Ramos (cell line): ENCODE data around the gene RASGEF1C.

ENCODE experiments used
- in situ Hi-C: fragments of 300-500 bp; cut with MboI; formaldehyde crosslinking; loops from one replicate; pipeline ENCODE4 v1.14.3; 2022; ENCODE audit warnings: low sequenced_read_pairs; ENCODE audit not compliant: unreplicated experiment

RASGEF1C gene

GRCh38 chr5:180111273-180112002 lies 97.6 kb downstream of the RASGEF1C start:
- in situ Hi-C loops = no loop called here

DNA sequence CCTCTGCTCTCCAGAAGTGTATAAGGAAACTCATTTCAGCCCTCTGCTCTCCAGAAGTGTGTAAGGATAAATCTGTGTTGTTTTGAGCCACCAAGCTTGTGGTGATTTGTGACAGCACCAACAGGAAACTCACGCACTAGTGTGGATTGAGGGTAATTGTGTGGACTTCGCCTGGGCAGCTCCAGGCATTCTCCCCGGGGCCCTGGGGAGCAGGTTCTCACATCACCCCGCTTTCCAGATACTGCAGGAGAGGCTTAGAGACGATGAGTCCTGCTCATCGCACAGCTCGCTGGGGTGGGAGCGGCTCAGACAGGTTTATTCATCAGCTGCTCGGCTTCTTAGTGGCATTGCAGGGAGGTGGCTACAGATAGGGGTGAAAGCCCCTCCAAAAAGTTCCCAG lies 99.1 kb downstream of the RASGEF1C start:
- in situ Hi-C loops = no loop called here

DNA sequence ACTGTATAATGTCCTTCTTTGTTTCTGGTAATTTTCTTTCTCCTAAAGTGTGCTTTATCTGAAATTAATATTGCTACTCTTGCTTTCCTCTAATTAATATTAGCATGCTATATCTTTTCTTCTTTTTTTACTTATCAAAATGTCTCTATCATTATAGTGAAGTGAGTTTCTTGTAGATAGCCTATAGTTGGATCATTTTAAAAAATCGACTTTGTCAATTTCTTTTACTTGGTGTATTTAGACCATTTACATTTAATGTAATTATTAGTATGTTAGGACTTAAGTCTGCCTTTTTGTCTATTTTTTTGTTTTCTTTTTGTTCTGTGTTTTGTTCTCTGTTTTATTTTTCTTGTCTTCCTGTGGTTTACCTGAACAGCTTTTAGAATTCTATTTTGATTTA lies 102.0 kb downstream of the RASGEF1C start:
- in situ Hi-C loops = no loop called here

DNA sequence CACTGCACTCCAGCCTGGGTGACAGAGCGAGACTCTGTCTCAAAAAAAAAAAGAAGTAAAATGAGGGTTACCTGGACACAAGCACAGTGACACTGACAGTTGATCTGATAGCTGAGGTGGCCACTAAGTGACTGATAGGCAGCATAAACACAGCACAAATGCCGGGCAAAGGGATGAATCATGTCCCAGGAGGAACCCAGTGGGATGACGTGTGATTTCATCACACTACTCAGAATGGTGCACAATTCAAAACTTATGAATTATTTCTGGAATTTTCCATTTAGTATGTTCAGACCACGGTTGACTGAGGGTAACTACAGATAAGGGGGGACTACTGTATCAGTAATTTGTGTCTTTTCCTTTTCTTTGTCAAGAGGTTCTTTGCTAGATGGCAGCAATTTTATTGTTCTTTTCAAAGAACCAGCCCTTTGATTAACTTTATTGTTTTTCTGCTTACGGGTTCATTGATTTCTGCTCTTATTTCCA lies 103.1 kb downstream of the RASGEF1C start:
- in situ Hi-C loops = no loop called here

DNA sequence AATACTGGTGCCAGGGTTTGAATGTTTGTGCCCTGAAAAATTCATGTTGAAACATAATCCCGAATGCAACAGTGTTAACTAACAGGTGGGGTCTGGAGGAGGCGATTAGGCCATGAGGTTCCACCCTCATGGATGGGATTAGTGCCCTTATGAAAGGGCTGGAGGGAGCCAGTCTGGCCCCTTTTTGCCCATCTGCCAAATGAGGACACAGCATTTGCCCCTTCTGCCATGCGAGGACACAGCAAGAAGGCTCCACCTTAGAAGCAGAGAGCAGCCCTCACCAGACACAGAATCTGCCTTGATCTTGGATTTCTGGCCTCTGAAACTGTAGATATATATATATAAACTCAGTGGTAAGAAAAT lies 104.9 kb downstream of the RASGEF1C start:
- in situ Hi-C loops = no loop called here

DNA sequence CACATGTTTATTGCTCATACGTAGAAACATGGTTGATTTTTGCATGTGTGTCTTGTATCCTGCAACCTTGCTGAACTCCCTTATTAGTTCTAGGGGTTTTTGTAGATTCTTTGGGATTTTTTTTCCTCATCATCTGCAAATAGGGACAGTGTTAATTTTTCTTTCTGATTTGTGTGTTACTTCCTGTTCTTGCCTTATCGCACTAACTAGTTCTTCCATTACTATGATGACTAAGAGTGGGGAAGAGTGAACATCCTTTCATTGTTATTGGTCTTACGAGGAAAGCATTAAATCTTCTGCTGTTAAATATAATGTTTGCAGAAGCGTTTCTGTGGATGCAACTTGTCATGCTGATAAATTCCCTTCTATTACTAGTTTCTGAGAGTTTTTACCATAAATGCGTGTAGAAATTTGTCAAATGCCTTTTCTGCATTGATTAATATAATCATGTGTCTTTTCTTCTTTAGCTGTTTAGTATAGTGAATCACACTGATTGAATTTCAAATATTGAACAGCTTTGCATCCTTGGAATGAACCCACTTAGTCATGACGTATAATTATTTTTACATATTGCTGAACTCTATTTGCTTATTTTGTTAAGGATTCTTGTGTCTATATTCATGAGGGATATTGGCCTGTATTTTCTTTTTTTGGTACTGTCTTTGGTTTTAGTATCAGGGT lies 105.4 kb downstream of the RASGEF1C start:
- in situ Hi-C loops = no loop called here

DNA sequence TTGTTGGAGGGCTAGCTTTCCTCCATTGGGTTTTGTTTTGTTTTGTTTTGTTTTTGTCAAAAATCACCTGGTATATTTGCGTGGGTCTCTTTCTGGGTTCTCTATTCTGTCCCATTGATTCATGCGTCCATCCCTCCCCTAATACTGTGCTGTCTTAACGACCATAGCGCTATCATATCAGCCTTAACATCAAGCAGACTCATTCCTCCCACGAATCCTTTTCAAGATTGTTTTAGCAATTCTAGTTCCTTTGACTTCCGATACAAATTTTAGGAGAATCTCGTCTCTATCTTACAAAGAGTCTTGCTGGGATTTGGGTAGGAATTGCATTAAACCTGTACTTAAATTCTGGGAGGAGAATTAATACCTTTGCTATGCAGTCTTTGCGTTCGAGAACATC lies 106.4 kb downstream of the RASGEF1C start:
- in situ Hi-C loops = no loop called here

DNA sequence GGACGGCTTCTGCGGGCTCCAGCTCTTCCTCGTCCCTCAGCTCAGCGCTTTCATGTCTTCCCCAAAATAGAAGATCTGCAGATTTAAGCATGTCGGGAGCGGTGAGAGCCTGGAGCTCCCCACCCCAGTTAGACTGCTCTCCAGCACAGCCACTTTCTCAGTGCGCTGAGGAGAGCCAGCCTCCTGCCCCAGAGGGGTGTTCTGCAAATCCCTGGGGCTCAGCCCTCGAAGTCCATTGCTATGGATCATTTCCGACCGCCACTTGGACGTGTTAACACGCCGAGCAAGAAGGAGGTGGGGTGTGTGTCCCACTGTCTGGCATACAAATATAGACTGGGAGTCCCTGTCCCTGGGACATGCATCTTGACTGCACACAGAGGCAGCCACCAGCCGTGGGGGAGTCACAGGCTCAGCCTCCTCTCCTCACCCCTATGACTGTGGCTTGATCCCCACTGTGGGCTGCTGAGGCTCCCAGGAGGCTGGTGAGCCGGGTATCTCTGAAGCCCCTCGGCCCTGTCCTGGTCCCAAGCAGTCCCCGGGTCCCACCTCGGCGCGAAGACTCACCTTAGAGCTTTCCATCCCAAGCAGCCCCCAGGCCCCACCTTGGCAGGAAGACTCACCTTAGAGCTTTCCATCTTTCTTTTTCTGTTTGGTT lies 107.4 kb downstream of the RASGEF1C start:
- in situ Hi-C loops = no loop called here

GRCh38 chr5:180100621-180101450 lies 108.2 kb downstream of the RASGEF1C start:
- in situ Hi-C loops = no loop called here

GRCh38 chr5:180099733-180100611 lies 109.0 kb downstream of the RASGEF1C start:
- in situ Hi-C loops = no loop called here

DNA sequence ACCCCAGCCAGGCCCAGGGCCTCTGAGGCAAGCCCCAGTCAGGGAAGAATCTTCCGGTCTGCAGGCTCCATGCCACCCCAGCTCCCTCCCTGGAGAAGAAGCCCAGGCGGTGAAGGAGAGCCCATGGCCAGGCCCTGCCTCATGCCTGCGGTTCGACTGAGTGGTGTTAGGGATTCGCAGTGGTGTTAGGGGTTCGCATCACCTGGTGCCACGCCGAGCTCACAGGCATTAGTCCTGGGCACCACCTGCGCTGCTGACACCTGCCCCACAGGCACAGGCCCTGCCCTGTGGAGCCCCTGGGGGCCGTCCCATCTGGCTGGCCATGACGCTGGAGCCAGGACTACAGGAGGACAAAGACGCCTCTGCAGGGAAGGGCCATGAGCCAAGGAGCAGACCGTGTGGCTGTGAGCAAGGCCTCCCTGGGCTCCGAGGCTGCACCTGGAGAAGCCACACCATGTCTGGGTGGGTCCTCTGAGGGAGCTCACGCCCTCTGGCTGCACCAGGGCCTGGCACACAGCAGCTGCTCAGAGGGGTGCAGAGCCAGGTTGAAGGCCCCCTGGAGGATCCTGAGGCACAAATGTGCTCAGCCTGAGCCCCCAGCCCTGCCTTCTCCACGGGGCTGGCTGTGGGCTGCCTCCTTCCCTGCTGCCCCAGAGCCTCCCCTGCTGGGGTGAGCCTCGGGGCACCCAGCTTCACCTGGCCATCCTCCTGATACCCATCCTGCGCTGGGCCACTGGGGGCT lies 109.8 kb downstream of the RASGEF1C start:
- in situ Hi-C loops = no loop called here

- in situ Hi-C loops = no loop called here
Measured at GRCh38 chr5:180098526-180098925, 110.5 kb downstream of the RASGEF1C start.

DNA sequence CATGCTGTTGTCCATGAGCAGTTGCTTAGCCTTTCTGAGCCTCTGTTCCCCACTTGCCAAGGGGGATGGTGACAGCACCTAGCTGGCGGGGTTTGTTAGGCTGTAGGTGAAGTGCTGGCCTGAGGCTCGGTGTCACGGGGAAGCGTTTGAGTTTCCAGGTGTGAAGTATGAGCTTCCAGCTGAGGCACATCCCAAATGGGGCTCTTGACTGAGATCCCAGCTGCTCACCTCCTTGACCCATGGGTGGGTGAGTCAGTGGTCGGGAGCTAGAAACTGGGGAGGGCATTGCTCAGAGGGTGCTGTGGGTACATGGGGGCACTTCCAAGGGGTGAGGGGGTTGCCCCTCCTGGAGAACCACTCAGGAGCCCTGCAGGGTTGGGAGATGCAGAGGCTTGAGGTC lies 111.1 kb downstream of the RASGEF1C start:
- in situ Hi-C loops = no loop called here

DNA sequence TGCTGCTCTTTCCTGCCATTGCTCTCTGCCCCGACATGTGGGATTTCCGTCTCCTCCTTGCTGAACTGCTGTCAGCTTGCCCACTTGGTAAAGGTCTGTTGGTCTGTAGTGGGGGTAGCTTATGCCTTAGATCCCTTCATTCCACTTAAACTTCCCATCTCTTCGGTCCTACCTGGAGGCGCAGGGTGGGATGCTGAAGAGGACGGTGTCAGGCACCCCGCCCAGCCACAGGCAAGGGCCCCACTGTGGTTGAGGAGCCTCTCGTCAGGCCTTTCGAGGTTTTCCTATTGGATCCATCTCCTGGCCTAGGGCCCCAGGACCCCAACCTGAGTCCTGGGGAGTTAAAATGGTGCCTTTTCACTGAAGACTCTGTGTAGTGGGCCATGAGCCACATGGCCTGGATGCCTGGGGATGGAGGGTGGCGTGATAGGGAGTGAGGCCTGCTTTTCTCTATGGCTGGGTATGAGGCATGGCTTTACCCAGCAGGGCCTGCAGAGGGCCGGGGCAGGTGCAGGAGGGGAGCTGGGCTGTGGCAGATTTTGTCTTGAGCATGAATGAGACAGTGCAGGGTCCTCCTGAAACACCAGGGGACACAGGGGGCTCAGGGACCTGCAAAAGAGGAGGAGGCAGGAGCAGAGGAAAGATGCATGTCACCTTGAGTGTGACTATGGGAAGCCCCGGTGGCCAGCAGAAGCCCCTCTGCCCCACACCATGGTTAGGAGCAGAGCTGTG lies 111.7 kb downstream of the RASGEF1C start:
- in situ Hi-C loops = no loop called here

DNA sequence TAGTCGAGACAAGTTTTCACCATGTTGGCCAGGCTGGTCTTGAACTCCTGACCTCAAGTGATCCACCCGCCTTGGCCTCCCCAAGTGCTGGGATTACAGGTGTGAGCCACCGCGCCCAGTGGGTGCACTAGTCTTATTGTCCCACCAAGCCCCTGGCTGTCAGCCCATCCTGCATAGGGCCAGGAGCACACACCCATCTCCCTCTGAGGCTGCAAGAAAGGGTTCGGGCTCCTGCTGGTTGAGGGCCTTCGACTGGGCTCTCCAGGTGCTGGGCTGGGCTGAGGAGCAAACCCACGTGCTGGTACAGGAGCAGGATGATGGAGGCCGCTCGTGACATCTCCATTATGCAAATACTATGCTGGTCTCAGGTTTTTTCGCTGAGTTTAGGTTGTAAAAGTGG lies 112.4 kb downstream of the RASGEF1C start:
- in situ Hi-C loops = no loop called here

GRCh38 chr5:180095545-180095944 lies 113.5 kb downstream of the RASGEF1C start:
- in situ Hi-C loops = no loop called here

DNA sequence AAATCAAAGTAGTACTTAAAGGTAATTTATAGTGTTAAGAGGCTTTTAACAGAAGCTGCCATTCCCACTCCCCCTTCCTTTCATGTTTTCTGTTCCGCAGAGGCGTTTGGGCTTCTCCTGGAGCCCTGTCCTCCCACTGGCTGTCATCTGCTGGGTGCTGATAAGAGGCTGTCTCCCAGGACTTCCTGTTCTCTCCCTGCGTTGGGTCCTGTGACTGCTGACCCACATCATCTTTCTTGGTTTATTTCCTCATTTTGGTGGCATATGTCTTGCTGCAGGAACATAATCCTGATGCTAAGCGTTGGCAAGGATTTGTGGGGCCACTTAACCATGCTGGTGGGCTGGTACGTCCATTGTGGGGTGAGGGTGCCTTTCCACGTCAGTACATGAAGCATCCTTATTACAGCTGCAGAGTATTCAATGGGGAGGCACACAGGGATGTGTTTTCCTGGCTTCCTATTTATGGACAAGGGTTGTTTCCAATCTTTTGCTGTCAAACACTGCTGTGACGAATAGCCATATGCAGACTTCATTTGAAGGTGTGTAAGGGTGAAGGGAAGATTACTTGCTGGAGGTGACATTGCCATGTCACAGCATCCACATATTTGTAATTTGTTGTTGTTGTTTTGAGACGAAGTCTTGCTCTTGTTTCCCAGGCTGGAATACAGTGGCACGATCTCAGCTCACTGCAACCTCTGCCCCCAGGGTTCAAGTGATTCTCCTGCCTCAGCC lies 115.2 kb downstream of the RASGEF1C start:
- in situ Hi-C loops = no loop called here

GRCh38 chr5:180093241-180093640 lies 115.8 kb downstream of the RASGEF1C start:
- in situ Hi-C loops = no loop called here
